Stimulated activated CD4-positive, alpha-beta T cell treated with anti-CD3 and anti-CD28 coated beads, TNF-alpha, amount 100 ng/mL, for 48 hours (primary cell): ENCODE results near the gene MTERF4.

Experiments used
- DNase-seq, 3 donors: peaks; one replicate each; pipeline ENCODE4 v3.0.0-alpha.2; 2020; ENCODE audit warnings: low read depth in 3 of 3

The MTERF4 gene

DNA sequence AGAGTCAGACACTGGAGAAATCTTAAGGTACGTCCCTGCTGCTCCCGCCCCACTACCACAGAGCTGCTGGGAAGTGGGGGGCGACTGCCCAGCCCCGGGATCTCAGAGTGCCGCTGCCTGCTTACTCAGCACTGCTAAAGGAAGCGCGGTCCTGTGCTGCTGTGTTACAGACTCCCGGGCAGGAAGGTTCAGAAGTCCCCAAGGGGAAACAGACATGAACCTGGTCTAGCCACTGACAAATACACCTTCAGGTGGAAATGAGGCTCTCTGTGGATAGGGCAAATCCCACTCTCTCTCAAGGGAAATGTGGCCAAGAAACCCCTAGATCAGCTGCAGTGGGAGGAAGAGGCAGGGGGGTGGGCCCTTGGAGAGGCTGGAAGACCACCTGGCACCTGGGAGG lies 13.7 kb downstream of the MTERF4 start:
- DNase-seq: no peak

DNA sequence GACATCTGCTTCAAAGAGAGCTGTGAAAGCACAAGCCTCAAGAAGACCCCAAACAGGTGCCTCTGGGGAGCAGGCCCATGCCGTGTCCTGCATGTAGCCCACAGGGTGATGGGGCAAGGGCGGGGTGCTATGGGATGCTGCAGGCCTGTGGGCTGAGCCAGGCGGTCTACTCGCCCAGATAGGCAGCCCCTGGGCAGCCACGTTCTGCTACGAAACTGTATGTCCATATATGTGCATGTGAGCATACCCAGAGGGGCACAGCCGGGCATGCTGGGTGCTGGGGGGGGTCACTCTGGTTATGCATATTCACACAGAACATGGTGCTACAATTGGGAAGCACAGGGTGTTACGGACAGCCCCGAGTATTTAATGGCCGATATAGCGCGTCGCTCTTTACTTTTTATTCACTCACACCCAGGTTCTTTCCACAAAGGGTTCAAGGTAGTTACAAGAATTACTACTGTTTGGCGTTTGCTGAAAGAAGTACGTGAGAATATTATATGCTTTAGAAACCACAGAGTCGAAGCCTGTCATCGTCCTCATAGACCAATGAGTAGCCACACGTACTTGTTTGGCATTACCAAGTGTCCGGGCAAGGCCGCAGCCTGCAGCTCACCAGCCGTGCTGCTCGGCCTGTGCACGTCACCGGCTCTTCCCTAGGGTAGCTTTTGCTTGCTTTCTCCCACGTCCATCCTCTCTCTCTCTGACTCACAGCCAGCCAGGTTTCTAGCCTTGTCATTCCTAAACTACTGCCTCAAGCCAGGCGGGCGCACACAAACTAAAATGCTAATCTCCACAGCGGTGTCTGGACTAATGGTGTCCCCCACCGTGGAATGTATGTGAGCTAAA lies 14.4 kb downstream of the MTERF4 start:
- DNase-seq: no peak

DNA sequence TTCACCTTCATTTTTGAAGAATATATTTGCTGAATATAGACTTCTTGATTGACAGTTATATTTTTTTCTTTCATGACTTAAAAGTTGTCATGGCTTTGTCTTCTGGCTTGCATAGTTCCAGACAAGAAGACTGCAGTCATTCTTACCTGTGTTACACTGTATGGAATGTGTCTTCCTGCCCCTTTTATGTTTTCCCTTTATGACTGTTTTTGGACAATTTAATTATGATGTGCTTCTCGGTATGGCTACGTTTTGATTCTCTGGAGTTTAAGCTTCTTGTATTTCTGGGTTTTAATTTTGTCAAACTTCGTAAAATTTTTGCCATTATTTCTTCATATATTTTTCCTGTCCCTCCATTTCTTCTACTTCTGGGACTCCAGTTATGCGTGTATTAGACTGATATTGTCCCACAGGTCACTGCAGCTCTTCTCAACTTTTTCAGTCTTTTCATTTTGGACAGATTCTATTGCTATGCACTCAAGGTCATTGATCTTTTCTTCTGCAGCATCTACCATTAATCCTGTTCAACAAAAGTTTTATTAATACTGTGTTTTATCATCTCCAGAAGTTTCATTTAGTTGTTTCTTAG lies 17.1 kb downstream of the MTERF4 start:
- no peak for DNase-seq

DNA sequence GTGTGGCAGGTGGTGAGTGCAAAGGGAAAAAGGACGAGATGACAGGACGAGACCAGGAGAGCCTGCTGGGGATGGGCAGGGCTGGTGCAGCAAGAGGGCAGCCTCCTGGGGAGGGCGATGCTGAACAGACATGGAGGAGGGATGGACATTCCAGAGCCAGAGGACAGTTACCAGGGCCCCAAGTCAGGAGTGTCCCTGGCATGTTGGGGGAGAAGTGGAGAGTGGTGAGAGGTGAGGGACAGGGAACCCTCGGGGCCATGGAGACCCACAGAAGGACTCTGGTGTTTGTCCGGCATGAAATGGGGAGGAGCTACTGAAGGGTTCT lies 19.0 kb downstream of the MTERF4 start:
- no peak for DNase-seq

DNA sequence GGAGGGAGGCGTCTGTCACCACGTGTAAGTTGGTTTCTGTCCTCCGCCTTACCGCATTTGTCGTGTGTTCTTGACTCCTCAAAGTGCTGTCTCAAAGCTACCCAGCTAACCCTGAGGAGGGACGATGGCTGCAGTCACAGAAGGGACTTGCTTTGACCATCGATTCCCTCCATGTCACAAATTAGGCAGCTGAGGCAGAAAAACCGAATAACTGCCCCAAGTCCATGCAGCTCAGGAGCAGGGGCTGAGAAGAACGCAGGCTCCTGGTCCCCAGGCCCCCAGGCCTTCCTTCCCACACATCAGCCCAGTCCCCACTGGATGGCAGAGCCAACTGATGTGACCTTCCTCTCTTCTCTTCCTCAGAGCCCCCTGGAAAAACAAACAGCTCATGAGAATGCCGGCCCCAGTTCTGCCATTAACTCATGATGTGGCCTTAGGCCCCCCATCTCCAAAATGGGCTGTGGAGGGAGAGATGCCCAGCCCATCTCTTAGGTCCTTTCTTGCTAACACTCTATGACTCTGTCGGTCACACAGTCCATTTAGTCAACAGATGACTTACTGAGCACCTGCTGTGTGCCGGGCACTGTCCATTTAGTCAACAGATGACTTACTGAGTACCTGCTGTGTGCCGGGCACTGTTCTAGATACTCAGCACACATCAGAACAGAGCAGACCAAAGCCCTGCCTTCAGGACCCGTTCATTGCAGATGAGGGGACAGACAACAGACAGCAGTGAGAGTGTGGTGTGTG lies 19.6 kb downstream of the MTERF4 start:
- no peak for DNase-seq

DNA sequence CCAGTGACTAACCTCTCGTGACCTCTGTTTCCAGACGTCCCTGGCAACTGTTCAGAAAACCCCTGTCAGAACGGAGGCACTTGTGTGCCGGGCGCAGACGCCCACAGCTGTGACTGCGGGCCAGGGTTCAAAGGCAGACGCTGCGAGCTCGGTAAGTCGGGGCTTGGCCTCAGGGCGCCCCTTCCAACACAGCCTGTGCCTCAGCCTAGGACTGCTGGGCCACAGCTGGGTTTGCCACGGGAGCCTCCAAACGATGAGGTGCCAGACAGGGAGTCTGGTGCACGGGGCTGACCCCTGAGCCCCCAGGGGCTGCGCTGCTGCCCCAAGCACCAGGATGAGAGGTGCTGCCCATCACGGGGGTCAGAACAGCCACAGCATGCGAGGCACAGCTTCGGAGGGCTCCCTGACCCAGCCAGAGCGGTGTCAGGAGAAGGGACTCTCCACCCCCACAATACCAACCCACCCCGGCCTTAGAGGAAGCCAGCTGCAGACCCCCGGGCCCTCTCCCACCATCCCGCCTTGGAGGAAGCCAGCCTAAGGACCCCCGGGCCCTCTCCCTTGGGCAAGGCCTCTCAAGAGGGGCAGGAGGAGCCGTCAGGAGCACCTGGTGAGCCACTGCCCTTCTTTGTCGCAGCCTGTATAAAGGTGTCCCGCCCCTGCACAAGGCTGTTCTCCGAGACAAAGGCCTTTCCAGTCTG lies 20.3 kb downstream of the MTERF4 start:
- DNase-seq: no peak

DNA sequence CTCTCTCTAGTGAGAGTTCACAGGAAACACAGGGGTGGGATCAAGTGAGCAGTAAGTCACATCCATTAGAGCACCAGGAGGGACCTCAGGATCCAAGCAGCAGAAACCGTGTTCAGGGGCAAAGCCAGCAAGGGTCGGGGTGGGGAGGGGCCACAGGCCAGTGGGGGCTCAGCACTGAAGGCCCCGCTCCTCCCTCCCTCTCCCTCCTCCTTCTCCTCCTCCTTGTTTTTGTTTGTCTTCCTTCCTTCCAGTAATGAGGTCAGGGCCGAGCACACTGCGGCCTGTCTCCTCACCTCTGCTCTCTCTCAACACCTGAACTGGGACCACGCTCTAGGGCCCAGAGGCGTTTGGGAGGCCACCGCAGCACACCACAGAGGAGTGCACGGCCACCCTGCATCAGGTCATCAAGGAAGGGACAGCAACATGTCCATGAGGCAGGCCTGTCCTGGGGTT lies 20.9 kb downstream of the MTERF4 start:
- no peak for DNase-seq

DNA sequence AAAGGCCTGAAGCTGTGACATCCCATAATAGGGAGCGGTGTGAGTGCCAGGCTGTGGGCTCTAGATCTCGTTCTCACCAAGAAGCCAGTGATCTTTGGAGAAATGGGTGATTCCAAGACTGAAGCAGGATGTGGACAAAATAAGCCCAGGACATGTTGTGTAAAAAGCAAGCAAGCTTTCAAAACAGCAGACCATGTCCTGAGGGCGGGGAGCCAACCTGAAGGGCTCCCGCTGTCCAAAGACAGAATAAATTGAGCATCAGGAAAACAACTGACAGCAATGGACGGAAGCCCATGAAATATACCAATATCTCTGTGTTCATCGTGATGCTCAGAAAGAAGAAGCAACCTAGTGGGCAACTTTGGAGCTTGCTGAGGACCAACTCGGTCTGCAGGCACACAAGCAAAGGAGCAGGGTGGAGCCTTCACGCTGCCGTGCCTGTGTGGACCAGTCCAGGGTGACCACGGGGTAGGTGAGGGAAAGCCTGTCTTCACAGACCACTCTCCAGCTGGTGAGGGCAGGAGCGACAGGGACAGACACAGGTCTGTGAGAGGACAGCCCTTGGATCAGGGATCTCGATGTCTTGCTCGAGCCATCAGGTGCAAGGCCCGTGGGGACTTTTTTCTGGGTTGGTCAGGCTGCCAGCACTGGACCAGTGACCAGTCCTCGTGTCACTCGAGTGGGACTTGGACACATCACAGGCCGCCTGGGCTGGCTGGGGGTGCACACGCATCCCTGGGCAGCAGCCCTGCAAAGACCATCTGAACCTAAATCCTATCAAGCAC lies 21.5 kb downstream of the MTERF4 start:
- no peak for DNase-seq

DNA sequence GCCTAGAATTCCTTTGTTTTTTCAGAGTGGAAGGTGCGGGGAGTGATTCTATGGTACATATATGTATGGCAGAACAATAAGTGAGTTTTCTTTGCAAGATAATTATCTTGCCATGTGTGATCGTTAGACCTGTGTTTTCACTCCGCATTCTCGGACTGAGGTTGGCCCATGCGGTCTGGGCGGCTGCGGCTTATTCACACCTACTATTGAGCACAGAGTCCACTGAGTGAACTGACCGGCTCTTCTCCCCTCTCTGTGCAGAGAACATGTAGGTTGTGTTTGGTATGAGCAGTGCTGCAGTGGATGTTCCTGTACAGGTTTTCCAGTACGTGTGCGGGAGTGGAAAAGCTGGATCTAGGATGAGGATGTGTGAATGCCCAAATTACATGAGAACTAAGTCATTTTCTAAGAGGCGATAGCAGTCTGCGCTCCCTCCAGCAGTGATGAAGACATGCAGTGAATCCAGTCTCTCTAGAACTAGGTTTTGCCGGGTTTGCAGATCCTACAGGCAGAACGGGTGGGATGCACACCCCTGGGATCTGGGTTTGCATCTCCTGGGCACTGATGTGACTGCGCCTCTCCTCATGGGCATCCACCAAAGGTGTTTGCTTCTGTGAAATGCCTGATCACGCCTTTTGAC lies 27.1 kb downstream of the MTERF4 start:
- DNase-seq: no peak

DNA sequence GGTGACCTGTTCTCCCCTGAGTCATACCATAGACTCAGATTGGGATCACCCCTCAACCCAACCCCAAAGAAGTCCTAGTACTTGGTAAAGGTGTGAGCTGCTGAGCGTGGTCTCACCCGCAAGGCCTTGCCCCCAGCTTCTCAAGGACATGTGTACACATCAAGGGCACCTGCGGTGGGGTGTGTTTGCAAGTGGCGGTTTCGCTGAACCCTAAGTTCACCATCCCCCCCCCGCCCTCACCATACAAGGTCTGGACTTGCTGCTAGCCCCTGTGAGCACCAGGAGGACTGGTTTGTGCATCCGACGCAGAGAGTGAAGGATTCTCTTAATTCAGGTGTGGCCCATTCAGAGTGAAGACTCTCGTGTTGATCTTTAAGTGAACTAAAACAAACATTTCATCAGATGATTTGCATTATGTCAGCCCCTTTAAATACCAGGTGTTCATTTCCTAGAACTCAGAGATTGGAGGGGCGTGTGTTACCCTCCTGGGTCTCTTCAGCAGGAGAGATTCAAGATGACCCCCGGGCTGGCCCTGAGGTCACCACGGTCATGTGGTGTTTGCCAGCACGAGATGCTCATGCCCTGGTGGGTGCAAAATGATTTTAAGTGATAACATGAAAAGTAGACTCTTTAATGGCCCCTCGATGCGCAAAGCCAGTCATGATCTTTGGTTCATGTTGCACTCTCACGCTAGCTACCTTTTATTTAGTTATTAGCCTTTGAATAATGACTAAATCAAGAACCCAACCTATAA lies 27.8 kb downstream of the MTERF4 start:
- no peak for DNase-seq

DNA sequence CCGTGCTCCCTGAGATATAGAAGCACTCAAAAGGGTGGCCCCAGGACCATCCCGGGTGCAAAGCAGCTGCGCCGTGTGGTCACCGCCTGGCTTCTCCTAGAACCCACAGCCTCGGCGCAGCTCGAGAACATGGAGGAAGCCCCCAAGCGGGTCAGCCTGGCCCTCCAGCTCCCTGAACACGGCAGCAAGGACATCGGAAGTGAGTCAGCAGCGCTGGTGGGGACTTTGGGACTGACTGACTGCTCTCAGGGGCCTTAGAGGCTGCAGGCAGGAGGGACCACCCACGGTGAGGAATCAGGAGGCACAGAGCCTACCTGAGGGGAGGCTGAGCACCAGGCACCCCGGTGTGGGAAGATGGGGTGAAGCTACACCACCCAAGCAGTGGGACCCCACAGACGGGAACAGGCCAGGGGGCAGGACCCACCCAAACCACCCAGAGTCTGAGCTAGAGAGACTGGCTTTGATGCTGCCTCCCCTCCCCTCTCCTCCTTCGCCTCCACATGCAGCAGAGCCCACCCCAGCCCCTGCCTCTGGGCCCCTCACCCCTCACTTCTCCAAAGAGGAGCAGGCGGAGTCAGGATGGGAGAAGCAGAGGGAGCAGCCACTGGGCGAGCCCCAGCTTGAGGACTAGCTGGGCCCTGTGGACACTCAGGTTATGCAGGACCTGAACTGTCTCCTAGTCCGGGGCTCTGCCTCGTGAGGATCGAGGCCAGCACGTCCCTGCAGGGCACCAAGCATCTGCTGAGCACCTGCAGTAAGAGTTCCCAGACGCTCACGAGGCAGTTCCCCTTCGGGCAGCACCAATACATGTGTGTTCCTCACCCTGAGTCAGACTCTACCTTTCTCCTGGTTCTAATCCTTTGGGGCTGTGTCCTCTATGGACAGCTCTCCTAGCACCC lies 28.7 kb downstream of the MTERF4 start:
- no peak for DNase-seq

DNA sequence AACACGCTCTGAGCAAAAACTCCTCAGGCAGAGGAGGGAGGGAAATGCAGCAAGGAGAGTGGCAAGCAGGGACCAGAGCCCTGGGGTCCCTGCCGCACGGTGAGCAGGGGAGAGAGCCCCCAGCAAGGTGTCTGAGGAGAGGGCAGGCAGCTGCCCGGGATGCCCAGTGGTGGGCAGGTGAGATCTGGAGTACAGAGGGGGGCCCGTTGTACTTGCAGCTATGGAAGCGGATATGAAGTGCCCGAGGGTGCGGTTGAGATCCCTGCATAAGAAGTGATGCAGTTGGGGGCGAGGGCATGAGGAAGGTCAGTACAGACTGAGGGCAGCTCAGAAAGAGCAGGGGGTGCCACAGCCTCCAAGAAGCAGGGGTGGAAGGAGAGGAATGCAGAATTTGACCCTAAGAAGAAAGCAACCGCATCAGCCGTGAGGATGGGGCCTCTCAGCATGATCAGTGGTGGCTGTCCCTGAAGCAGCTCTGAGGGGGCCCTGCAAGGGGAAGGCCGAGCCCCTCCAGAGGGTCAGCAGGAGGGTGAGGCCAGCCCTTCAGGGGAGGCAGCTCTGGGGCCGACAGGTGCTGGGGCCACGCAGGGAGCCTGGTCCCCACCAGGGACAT lies 29.4 kb downstream of the MTERF4 start:
- no peak for DNase-seq

DNA sequence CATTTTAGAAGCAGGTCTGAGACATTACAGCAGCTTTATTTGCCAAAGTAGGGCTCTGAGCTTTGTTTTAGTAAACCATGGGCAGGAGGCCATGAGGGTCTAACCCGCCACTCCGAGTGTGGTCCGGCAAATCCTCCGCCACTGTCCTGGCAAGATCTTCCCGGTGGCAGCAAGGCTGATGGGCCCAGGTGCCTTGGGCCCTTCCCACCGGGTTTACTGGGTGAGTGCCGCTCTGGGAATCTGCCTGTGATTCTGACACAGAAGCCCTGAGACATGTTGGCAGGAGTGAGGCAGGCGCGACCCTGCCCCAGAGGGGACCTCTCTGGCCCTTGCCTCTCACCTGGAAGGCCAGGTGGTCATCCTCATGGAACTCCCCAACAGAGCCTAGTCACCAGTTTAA lies 29.9 kb downstream of the MTERF4 start:
- DNase-seq: no peak

DNA sequence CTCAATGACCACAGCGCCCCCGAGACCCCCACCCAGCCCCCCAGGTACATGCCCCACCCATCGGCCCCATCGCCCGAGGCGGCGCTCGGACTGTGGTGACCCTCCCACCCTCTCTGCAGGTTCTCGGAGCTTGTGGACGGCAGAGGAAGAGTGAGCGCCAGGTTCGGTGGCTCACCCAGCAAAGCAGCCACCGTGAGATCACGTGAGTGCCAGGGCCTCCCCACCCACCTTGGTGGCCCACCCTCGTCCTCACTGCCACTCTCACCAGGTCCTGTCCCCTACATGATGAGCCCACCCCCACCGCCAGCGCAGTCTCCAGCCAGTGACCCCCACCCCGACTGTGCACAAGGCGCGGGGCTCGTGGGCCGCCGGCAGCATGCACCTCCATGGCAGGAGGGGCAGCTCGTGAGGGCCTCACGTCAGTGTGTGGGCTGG lies 30.4 kb downstream of the MTERF4 start:
- no peak for DNase-seq

DNA sequence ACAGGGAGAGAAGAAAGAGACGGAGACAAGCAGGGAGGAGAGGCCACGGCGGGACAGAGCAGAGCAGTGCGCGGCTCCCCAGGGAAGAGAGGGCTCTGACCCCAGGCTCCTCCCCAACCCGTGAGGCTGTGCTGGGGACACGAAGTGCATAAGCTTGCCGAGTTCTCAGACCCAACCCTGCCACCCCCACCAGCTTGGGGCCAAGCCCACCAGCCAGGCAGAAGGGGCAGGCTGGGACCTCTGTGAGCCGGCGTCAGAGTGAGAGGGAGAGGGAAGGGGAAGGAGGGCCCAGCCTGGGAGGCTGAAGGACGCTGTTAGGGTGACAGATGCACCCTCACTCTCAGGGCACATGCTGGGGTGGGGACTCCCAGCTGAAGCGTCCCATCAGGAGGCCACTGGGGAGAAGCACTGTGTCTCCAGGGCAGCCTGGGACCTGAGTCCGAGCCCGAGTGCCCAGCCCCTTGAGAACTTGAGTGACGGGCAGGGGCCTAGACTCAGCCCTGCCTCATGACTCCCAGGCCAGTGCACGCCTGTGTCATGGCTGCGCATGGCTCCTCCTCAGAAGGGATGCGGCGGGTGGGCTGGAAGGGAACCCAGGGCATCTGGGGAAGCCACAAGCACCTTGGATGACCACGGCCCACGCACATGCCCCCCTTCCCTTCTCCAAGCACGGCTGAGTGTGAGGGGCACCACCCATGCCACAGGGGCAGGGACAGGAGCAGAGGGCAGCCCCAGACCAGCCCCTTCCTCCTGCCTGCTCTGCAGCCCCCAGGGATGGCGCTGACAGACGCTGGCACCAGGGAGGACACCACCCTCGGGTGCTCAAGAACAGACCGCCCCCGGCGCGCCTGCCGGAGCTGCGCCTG lies 31.0 kb downstream of the MTERF4 start:
- DNase-seq: no peak

DNA sequence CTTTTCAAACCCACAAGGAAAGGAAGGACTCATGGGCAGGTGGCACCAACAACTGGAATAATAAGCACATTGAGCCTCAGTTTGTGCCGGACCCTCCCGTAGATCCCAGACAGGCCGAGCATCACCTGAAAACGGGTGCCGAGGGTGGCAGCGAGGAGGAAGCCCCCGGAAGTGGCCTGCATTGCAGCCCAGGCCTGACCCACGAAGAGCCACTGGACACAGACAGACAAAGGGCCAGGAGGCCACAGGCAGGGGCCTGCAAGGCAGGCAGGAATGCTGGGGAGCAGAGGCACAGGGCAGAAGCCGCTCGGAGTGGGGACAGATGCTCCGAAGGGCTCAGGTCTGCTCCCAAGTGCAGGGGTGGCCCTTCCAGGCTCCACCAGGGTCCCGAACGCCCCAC lies 31.7 kb downstream of the MTERF4 start:
- no peak for DNase-seq

DNA sequence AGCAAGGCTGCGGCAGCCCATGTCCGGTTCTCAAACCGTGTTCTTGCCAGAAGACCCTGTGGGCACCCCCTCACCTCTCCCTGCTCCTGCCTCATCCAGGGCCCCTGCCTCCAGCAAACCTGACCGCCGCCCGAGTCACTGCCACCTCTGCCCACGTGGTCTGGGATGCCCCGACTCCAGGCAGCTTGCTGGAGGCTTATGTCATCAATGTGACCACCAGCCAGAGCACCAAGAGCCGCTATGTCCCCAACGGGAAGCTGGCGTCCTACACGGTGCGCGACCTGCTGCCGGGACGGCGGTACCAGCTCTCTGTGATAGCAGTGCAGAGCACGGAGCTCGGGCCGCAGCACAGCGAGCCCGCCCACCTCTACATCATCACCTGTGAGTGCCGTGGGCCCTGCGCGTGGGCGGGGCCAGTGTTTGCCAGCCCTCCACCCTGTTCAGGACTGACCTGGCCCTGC lies 32.2 kb downstream of the MTERF4 start:
- no peak for DNase-seq
